HG03060 (cell line): ENCODE results near the gene ITGA8.
"Not testable (repeated sequence)": the region's sequence is repeated elsewhere in the genome, so short reads cannot be mapped to it uniquely, and the experiment has no call there.

Source experiments
- ATAC-seq: cut with Tn5 transposase; IDR thresholded peaks from one replicate; pipeline ENCODE4 v1.9.1; 2021; ENCODE audit warnings: low read depth, moderate number of reproducible peaks; ENCODE audit not compliant: unreplicated experiment

The ITGA8 gene

DNA sequence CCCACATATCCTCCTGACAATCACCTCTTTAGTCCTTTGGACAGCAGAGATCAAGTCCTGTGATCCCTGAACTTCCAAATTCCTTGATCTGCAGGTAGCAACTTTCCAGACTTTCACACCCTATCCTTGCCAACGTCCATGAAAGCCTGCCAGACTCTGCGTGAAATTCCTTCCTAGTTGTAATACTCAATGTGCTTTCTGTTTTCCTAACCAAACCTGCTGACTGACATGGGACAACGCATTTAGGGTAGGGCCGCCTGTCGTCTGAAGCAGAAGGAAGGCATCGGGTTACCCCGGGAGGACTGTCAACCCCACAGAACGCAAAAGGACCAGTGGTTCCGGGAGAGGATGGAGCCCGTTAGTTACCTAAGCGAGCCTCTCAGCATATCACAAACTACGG is 23.9 kb downstream of the ITGA8 start:
- ATAC-seq: no peak

DNA sequence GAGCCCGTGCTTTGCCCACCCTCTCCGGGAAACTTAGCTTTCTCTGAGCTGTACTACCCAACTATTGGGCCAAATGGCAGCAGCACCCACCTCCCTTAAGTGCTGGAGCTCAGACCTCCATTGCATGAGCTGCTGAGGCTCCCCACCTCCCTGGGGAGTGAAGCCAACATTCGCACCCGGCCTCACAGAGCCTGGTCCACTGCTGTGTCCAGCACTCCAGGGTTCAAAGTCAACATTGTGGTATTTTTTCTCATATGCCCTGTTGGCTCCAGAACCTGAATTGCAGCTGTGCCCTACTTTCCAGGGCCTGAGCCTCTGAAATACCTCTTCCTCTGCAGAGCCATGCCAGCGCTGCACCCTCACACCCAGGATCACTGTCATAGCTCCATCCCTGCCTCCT is 29.7 kb downstream of the ITGA8 start:
- ATAC-seq: no peak

DNA sequence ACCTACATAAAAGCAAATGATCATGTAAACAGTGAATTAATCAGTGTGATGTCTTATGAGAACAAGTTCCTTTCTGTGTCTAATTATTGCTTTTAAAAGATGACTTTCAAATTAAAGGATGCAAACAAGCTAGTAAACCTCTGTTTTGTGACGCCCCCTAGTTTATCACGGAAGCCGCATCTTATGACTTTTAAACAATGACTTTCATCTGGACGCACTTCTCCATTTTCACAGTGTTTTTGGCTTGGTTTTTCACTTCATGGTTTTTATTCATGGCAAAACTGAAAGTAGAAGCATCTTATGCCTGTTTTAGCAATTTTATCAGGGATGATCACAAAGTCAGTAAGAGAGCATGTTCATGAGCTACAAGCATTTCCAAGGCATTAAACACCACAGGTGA is 35.0 kb downstream of the ITGA8 start:
- ATAC-seq: no peak

DNA sequence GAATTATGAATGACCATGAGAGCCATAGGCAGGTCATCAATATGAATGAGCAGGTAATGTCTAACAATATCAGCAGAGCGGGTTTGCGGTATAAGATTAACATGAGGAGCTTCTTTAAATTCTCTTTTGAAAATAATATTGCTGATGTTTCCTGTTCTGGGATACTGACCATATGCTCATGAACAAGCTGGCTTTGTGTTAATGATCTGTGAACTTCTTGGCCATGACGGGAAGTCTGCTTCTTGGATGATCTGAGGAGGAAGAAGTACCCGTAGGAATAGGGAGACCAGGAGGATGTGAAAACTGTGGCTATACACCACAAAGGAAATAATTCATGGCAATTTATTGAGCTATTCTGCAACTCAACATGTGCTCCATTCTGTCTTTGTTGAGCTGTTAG is 38.6 kb downstream of the ITGA8 start:
- ATAC-seq: no peak

DNA sequence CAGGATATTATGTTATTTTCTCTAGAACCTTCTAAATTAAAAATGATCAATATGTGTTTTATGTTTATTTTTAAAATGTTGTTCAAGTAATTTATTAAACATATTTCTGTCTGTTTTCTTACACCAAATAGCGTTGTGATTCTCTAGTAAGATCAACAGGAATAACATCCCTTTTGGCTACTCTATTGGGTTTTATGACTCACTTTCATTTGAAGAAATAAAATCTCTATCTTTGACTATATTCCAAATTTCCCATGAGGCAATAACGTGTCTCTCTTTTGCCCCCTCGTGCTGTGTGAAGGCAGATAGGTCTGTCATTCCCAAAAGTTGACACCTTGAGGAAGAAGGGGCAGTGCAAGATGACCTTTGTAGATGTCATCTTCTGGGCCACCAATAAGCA is 40.9 kb downstream of the ITGA8 start:
- no peak for ATAC-seq

DNA sequence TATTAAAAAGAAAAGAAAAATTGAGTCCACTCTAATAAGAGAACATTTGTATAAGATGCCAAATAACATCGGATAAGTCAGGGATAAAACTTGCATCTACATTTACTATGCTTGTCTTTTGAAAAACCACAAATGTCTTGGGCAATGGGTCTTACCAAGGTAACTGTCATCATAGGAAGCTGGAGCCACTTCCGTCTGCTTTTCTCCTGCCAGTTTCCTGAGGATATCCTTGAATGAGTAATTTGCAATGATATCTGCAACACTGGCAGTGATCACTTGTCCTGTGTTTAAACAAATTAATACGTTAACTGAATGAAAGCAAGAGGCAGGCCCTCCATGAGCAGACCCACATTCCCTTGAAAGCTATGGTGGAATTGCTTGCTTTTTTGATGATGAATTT is 47.3 kb downstream of the ITGA8 start:
- no peak for ATAC-seq

DNA sequence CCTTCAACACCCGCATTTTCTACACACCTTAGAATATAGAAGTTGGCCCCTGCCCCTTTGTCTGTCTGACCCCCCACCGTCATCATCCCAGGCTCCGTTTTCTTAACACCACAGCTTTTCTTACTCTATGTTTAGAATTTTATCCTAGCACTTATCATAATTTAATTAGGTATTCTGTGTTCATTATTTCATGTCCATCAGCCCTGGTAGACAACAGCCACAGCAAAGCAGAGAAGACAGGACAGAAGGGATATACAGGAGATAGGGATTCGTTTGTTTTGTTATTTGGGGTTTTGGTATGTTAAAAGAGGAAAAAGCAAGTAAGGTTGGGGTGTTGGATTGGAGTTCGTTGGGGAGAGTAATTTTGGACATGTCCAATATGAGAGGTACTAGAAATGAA is 48.8 kb downstream of the ITGA8 start:
- no peak for ATAC-seq

DNA sequence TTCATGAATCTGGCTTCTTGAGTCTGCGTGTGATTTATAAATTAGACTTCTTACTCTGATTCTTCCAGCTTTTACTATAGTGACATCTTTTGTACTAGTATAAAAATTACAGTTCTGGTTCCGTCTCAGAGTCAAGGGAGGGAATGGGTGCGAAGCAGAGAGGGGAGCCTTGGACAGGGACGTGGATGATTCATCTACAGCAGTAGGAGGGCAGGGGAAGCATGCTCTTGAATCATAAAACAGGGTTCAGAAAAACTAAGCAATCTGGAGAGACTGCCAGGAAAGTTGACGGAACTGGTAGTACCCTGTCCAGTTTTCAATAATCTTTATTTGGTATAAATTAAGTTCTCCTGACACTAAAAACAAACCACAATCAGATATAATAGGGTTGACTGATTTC is 58.1 kb downstream of the ITGA8 start:
- ATAC-seq: no peak

DNA sequence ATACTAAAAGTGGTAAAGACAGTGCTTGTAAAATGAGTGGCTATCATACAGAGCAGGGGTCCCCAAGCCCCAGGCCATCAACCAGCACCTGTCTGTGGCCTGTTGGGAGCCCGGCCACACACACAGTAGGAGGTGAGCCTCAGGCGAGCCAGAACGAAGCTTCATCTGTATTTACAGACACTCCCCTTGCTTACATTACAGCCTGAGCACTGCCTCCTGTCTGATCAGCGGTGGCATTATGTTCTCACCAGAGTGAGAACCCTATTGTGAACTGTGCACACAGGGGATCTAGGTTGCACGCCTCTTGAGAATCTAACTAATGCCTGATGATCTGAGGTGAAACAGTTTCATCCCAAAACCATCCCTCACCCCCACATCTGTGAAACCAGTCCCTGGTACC is 58.7 kb downstream of the ITGA8 start:
- ATAC-seq: no peak

DNA sequence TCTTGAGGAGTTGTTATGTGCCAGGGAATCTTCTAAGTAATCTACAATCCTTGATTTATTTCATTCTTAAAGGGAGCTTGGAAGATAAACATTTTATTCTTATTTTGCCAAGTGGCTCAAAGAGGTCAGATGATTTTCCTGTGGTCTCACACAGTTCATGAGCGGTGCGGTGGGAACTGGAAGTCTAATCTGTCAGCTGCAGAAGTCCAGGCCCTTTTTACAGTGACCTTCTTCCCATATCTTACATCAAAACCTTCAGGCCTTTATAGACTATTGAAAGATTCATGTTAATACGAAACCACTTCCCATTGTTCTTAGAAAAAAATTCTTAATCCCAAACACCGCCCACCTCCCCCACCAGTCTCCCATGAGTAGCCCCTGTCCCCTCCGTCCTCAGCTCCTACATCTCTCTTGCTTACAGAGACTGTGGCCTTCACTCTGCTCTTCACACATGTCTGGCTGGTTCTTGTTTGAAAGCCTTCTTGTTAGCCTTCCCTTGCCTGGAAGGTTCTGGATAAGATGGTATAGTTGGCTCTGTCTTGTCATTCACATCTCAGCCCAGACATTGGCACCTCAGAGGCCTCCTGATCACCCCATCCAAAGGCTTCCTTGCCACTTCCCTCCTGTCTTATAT is 61.5 kb downstream of the ITGA8 start:
- ATAC-seq: no peak

DNA sequence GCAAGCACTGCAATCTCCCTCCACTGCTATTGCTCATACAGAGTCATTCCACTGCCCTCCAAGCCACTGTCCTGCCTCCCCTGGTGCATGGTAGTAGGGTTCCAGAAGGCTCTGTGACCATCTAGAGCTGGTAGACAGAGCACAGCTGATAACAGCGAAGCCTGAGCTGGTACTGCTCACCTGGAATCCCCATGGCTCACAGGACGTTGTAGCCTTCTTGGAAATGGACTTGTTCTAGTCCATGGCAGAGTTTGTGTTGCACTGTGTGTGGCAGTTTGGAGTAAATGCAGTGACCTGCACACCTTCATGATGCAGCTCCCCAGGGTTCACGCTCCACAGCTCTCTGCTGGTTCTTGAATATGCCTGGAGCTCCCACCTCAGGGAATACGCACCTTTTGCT is 67.0 kb downstream of the ITGA8 start:
- ATAC-seq: no peak

DNA sequence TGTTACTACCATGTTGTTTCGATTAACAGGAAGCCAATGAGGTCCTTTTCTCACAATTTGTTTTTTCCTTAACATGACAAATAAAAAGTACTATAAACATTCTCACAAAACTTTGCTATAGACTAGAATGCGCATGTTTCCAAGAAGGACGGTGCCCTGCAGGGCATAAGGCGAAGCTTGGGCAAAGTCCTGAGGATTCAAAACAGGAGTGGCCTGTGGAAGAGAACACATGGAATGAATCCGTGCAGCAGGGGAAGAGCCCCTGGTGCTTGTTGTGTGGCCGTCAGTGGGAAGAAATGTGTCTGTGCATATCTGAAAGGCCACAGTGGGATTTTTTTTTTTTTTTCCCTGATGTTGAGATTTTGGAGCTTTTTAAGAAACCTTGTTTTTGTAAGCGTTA is 67.6 kb downstream of the ITGA8 start:
- no peak for ATAC-seq

DNA sequence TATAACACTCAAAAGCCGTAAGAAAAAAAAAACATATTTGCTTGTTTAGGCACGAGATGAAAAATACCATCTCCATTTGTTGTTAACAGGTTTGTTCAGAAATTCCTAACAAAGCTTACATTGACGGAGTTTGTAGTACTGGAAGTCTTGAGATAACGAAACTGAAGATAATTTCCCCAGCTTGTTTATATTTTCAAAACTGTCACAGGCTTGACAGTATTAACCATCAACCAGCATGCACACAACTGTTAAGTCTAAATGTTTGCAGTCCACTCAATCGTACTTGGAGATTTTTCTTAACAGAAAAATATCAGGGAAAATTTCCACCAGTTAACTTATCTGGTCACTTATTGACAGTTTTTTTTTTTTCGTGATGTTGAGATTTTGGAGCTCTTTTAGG is 68.5 kb downstream of the ITGA8 start:
- no peak for ATAC-seq

DNA sequence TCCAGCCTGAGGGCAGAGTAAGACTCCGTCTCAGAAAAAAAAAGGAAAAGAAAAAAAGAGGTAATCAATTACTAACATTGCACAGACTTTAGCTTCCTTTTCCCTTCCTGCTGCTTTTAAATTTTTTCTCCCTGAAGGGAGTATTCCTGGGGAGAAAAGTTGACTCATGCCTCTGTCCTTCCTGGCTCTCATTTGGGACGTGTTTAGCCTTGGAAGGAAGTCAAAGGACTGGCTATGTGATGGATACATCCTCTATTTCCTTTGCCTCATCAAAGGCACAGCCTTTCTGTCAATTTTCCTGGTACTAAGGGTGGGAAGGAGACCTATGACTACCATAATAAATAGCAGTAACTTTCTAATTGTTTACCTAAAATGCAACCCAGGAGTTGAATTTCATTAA is 77.6 kb downstream of the ITGA8 start:
- no peak for ATAC-seq

DNA sequence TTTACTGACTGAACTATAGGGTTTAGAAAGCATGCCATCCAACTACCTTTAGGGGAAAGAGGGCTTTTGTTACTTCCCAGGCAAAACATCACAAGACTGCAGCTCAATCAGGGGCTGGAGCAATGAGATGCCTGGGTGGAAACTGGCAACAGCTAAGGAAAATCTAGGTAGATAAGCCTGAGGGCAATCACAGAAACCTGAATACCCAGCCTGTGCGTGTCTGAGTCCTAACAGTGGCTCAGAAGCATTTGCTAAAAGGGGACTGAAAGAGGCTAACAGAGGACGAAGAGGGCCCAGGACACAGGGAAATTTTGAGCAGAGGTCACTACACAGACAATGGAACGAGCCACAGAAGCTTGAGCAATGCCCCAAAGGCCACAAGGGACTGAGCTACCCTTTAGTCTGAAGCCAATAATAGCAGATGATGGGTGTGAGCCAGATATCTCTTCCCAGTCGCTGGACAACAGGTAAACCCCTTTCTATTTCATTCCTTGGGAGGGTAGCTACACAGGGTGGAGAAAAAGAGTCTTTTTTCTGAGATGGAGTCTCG is 79.1 kb downstream of the ITGA8 start:
- ATAC-seq: no peak

DNA sequence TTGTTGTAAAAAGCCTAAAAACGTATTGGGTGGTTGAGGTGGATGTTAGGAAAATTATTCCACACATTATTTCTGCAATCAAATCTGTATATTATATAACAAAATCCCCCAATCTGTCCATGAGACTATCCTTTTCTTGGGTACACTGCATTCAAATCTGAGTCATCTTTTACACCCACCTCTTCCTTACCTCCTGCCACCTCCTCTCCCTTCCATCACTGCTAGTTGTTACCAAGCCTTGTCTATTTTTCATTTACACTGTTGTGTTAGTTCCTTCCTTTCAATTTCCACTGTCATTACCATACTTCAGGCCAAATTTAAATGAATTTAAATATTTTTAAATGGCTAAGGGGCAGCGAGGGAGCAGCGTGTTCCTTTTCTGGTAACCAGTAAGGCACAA is 83.3 kb downstream of the ITGA8 start:
- ATAC-seq: no peak

DNA sequence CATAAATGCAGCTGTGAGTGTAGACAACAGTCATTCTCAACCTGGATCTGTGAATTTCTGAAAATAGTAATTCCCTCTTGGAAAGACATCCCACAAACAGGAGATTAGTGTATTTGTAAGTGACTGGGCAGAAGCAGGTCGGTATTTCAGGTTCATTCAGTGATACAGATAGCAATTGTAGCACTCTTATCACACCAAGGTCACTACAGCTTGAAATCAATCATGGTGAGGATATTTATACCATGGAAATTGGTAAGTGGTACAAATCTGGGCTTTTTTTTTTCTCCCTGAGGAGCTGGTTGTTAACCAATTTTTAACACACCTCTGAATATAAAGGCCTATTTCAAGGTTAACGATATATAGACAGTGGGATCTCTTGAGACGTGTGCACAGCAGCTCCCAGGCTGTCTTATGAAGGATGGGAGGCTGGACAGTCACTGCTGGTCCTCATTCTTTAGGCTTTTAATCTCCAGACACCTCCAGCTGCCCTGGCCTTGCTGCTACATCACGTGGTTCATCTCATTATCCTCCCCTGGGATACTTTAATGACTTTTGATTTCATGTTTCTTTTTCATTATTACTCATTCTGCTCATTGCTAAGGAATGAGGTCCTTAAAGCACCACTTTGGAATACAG is 87.1 kb downstream of the ITGA8 start:
- no peak for ATAC-seq

DNA sequence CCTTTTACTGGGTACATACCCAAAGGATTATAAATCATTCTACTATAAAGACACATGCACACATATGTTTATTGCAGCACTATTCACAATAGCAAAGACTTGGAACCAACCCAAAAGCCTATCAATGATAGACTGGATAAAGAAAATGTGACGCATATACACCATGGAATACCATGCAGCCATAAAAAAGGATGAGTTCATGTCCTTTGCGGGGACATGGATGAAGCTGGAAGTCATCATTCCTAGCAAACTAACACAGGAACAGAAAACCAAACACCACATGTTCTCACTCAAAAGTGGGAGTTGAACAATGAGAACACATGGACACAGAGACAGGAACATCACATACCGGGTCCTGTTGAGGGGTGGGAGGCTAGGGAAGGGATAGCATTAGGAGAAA is 88.5 kb downstream of the ITGA8 start:
- ATAC-seq: not testable (repeated sequence)

DNA sequence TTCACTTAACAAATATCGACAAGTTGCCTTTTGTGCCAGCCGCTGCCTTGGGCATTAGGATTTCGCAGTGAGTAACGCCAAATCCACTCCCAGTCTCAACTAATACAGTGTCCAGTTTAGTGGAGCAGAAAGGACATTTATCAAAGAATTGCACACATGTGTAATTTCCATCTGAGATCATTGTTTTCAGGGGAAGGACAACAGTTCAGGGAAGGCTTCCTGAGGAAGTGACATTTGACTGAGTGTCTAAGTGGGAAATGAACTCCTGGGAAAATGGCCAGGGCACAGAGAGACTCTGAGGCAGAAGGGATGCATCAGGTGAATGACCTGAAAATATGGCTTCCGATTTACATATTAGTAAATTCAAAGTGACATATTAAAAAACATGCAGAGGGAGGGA is 89.4 kb downstream of the ITGA8 start:
- no peak for ATAC-seq

DNA sequence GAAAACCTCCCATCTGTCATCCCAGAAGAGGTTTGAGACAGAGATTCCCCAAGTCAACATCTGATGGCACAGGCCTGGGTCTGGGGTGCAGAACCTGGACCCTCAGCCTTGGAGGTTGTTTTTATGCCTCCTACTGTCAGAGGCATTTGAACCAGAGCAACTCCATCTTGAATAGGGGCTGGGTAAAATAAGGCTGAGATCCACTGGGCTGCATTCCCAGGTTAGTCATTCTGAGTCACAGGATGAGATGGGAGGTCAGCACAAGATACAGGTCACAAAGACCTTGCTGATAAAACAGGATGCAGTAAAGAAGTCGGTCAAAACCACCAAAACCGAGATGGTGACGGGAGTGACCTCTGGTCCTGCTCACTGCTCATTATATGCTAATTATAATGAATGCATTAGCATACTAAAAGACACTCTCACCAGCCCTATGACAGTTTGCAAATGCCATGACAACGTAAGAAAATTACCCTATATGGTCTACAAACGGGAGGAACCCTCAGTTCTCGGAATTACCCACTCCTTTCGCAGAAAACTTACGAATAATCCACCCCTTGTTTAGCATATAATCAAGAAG is 92.0 kb downstream of the ITGA8 start:
- ATAC-seq: no peak

DNA sequence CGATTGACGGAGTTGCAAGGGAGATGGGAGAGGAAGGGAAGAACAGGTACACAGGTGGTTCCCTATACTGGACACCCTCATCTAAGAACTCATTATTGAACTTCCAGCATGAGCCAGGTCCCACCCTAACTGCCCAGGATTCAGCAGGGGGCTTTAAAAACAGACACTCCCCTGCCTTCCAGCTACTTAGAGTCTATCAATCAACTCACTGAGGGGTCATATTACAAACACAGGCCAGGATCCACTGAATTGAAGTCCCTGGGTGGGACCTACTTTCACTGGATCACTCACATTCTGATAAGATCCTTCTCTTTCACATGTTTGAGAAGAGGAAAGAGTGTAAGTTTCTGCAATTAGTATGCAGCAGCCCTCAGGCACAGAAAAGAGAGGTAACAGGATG is 92.8 kb downstream of the ITGA8 start:
- no peak for ATAC-seq

DNA sequence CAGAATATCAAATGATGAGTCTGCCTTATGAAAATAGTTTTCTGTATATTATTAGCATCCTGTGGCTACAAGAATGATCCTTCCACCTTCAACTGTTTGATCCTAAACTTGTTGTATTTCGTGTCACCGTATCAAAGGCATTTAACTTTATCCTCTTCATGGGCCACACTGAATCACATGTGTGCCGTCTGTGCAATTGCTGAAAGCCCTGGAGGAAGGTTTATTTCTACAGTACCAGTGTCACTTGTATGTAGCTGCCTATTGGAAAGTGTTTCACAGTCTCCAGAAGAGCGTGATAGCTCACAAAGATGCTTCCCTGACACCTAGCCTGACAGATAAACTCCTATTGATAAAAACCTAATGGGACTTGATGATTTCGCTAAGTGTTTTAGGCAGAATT is 94.5 kb downstream of the ITGA8 start:
- no peak for ATAC-seq
